22Rv1 (cell line): ENCODE data around the gene FCER1G.

Experiments
- ZFX ChIP-seq: fragments of 450-650 bp; IDR thresholded peaks from 2 replicates; pipeline ENCODE4 v1.6.1; 2017; ENCODE audit warnings: antibody characterized with exemption, borderline replicate concordance
- TF ChIP-seq, protein P1 (sequence below): fragments of 450-650 bp; IDR thresholded peaks from 2 replicates; pipeline ENCODE4 v1.5.1; 2017; ENCODE audit warnings: mild to moderate bottlenecking

DNA sequence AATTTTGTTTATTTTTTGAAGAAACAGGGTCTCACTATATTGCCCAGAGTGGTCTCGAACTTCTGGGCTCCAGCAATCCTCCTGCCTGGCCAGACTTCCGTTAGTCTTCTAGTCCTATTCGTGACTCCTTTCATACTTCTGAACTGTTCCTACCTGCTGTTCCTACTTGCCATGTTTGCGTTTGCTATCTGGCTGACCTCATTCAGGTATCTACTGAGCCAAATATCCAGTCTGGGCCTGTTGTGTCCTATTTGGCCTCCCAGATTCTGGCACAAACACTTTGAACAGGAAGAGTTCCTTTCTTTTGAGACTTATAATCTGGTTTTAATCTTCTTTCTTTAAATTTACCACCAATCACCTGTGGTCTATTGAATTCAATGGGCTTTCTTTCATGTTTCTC, 29.8 kb downstream of the FCER1G start:
- TF ChIP-seq, protein P1, sequence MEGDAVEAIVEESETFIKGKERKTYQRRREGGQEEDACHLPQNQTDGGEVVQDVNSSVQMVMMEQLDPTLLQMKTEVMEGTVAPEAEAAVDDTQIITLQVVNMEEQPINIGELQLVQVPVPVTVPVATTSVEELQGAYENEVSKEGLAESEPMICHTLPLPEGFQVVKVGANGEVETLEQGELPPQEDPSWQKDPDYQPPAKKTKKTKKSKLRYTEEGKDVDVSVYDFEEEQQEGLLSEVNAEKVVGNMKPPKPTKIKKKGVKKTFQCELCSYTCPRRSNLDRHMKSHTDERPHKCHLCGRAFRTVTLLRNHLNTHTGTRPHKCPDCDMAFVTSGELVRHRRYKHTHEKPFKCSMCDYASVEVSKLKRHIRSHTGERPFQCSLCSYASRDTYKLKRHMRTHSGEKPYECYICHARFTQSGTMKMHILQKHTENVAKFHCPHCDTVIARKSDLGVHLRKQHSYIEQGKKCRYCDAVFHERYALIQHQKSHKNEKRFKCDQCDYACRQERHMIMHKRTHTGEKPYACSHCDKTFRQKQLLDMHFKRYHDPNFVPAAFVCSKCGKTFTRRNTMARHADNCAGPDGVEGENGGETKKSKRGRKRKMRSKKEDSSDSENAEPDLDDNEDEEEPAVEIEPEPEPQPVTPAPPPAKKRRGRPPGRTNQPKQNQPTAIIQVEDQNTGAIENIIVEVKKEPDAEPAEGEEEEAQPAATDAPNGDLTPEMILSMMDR, result no peak
- TF ChIP-seq ZFX, result no peak
